Mesenchymal stem cell (in vitro differentiated cells and primary cell): ENCODE data around the gene DLGAP3.

Experiments used
- DNase-seq: peaks from one replicate; pipeline ENCODE4 v3.0.0-alpha.2; 2013
- H2AFZ ChIP-seq: one replicate; pipeline ENCODE4 v1.6.1; 2013; ENCODE audit warnings: low read depth, mild to moderate bottlenecking, control low read depth, inconsistent platforms, low read length, moderate library complexity
- H2AK5ac ChIP-seq: 2 replicates; pipeline ENCODE4 v1.6.1; 2013; ENCODE audit warnings: low read length, moderate library complexity, mild to moderate bottlenecking, inconsistent platforms; ENCODE audit not compliant: severe bottlenecking
- H2BK120ac ChIP-seq: one replicate; pipeline ENCODE4 v1.6.1; 2013; ENCODE audit warnings: low read depth, mild to moderate bottlenecking, inconsistent platforms, low read length, moderate library complexity
- H2BK12ac ChIP-seq, 2 experiments: one replicate each; pipeline ENCODE4 v1.6.1; 2013; ENCODE audit warnings: inconsistent platforms in 2 of 2, low read length in 2 of 2, mild to moderate bottlenecking in 2 of 2, moderate library complexity in 2 of 2, control low read depth in 1 of 2
- H2BK15ac ChIP-seq: one replicate; pipeline ENCODE4 v1.6.1; 2013; ENCODE audit warnings: mild to moderate bottlenecking, low read depth, inconsistent platforms; ENCODE audit not compliant: poor library complexity, severe bottlenecking
- H2BK5ac ChIP-seq: 2 replicates; pipeline ENCODE4 v1.6.1; 2013; ENCODE audit warnings: low read depth, mild to moderate bottlenecking, low read length, control low read depth, inconsistent platforms; ENCODE audit not compliant: poor library complexity, severe bottlenecking
- H3K14ac ChIP-seq, 2 experiments: one replicate each; pipeline ENCODE4 v1.6.1; 2013; ENCODE audit warnings: inconsistent platforms in 2 of 2, low read length in 2 of 2, control low read depth in 1 of 2, mild to moderate bottlenecking in 1 of 2, moderate library complexity in 1 of 2
- H3K18ac ChIP-seq, 2 experiments: one replicate each; pipeline ENCODE4 v1.6.1; 2013; ENCODE audit warnings: inconsistent platforms in 2 of 2, low read length in 2 of 2, control low read depth in 1 of 2, low read depth in 1 of 2, mild to moderate bottlenecking in 1 of 2
- H3K23ac ChIP-seq, 2 experiments: one replicate each; pipeline ENCODE4 v1.6.1; 2013; ENCODE audit warnings: inconsistent platforms in 2 of 2, low read length in 2 of 2, mild to moderate bottlenecking in 2 of 2, moderate library complexity in 2 of 2, control low read depth in 1 of 2
- H3K27ac ChIP-seq: 2 replicates; pipeline ENCODE4 v1.5.1; 2013; ENCODE audit warnings: mild to moderate bottlenecking, moderate library complexity, low read length, control low read depth, inconsistent platforms; ENCODE audit not compliant: poor library complexity, severe bottlenecking
- H3K27me3 ChIP-seq, 2 experiments: 2 replicates each; pipeline versions ENCODE4 v1.6.1 to v1.7.0; 2013; ENCODE audit warnings: low read length in 2 of 2, mild to moderate bottlenecking in 2 of 2, moderate library complexity in 2 of 2, control low read depth in 1 of 2, inconsistent platforms in 1 of 2; ENCODE audit not compliant: control insufficient read depth in 1 of 2, insufficient read depth in 1 of 2
- H3K36me3 ChIP-seq, 2 experiments: 2 replicates each; pipeline versions ENCODE4 v1.6.1 to v1.7.0; 2013; ENCODE audit warnings: low read length in 2 of 2, control low read depth in 1 of 2, inconsistent platforms in 1 of 2, low read depth in 1 of 2, mild to moderate bottlenecking in 1 of 2; ENCODE audit not compliant: insufficient read depth in 2 of 2, control insufficient read depth in 1 of 2
- H3K4ac ChIP-seq, 2 experiments: one replicate each; pipeline ENCODE4 v1.6.1; 2013; ENCODE audit warnings: inconsistent platforms in 2 of 2, low read length in 2 of 2, mild to moderate bottlenecking in 2 of 2, moderate library complexity in 2 of 2, control low read depth in 1 of 2, low read depth in 1 of 2
- H3K4me1 ChIP-seq: 2 replicates; pipeline ENCODE4 v1.6.1; 2013; ENCODE audit warnings: low read depth, low read length, control low read depth; ENCODE audit not compliant: control insufficient read depth, insufficient read depth
- H3K4me2 ChIP-seq: 2 replicates; pipeline ENCODE4 v1.6.1; 2013; ENCODE audit warnings: low read length, mild to moderate bottlenecking, inconsistent platforms; ENCODE audit not compliant: poor library complexity, severe bottlenecking
- H3K4me3 ChIP-seq, 2 experiments: 2 replicates each; pipeline versions ENCODE4 v1.5.1 to v1.7.0; 2013; ENCODE audit warnings: low read length in 2 of 2, mild to moderate bottlenecking in 2 of 2, control low read depth in 1 of 2, low read depth in 1 of 2; ENCODE audit not compliant: insufficient read depth in 1 of 2
- H3K79me1 ChIP-seq: replicated peaks from 2 replicates; pipeline ENCODE4 v1.6.1; 2013; ENCODE audit warnings: mild to moderate bottlenecking, control low read depth, low read length, inconsistent platforms; ENCODE audit not compliant: poor library complexity, severe bottlenecking
- H3K9ac ChIP-seq: 2 replicates; pipeline ENCODE4 v1.7.0; 2013; ENCODE audit warnings: mild to moderate bottlenecking, low read length, moderate library complexity
- H3K9me3 ChIP-seq: 2 replicates; pipeline ENCODE4 v1.7.0; 2013; ENCODE audit warnings: mild to moderate bottlenecking, low read length; ENCODE audit not compliant: control insufficient read depth
- H4K8ac ChIP-seq: one replicate; pipeline ENCODE4 v1.6.1; 2013; ENCODE audit warnings: inconsistent platforms, mild to moderate bottlenecking, low read length, moderate library complexity
- H4K91ac ChIP-seq: one replicate; pipeline ENCODE4 v1.6.1; 2013; ENCODE audit warnings: mild to moderate bottlenecking, low read length, inconsistent platforms
- WGBS: methylation state at CpG from one replicate; pipeline ENCODE4 v1.1.7; 2013; ENCODE audit warnings: mixed read lengths; 5-methylcytosine and 5-hydroxymethylcytosine counted together

Gene DLGAP3

GRCh38 chr1:34874296-34874952 lies 55.0 kb downstream of the DLGAP3 start:
- Histone ChIP-seq H3K36me3 (no peaks in the 10 kb centered on the region), H3K9ac (no peak overlapping the region), H2BK15ac (no peak overlapping the region), H3K27me3 (peaks cover 60 to 77% of the 10 kb centered on the region in 2 experiments), H3K9me3 (peaks cover 4% of the 10 kb centered on the region), H3K4me2 (no peak overlapping the region), H3K27ac (no peak overlapping the region), H2BK12ac (no peak overlapping the region), H4K8ac (no peak overlapping the region), H2BK120ac (no peak overlapping the region), H3K4me1 (peaks cover 2% of the 10 kb centered on the region), H2AK5ac (no peak overlapping the region), H3K23ac (no peak overlapping the region), H3K4ac (no peak overlapping the region), H2AFZ (no peak overlapping the region), H3K79me1 (no peaks in the 10 kb centered on the region), H3K18ac (no peak overlapping the region), H4K91ac (no peak overlapping the region), H3K4me3 (no peak overlapping the region), H3K14ac (no peak overlapping the region), H2BK5ac (no peak overlapping the region)
- DNase-seq = no peak
- 79% methylated on average over 2 of the region's 4 CpGs for WGBS

GRCh38 chr1:34872133-34872503 lies 57.3 kb downstream of the DLGAP3 start:
- H3K18ac ChIP-seq = no peak overlapping the region

GRCh38 chr1:34871443-34872132 lies 57.9 kb downstream of the DLGAP3 start:
- Histone ChIP-seq H3K23ac (no peak overlapping the region), H3K9ac (no peak overlapping the region), H3K14ac (no peak overlapping the region), H4K91ac (no peak overlapping the region), H3K27ac (no peak overlapping the region), H3K79me1 (no peaks in the 10 kb centered on the region), H2BK15ac (no peak overlapping the region), H2BK5ac (no peak overlapping the region), H3K36me3 (no peaks in the 10 kb centered on the region), H3K4me1 (peaks cover 2% of the 10 kb centered on the region), H3K4ac (no peak overlapping the region), H3K4me2 (no peak overlapping the region), H2BK12ac (no peak overlapping the region), H4K8ac (no peak overlapping the region), H2AFZ (no peak overlapping the region), H3K4me3 (no peak overlapping the region), H2BK120ac (no peak overlapping the region), H3K9me3 (peaks cover 4% of the 10 kb centered on the region), H3K18ac (no peak overlapping the region), H2AK5ac (no peak overlapping the region), H3K27me3 (peaks cover 66 to 87% of the 10 kb centered on the region in 2 experiments)
- DNase-seq = no peak
- 88% methylated on average over 17 of the region's 17 CpGs for WGBS

More at GRCh38 chr1:34872133-34872503, 57.3 kb downstream of the DLGAP3 start:
- Histone ChIP-seq H2BK120ac (no peak overlapping the region), H2BK12ac (no peak overlapping the region), H4K8ac (no peak overlapping the region), H3K4me1 (no peaks in the 10 kb centered on the region), H2BK5ac (no peak overlapping the region), H3K9ac (no peak overlapping the region), H3K4me3 (no peak overlapping the region), H4K91ac (no peak overlapping the region), H2AFZ (no peak overlapping the region), H3K23ac (no peak overlapping the region), H3K27me3 (peaks cover 66 to 87% of the 10 kb centered on the region in 2 experiments), H3K79me1 (no peaks in the 10 kb centered on the region), H3K9me3 (peaks cover 4% of the 10 kb centered on the region), H2BK15ac (no peak overlapping the region), H2AK5ac (no peak overlapping the region), H3K27ac (no peak overlapping the region), H3K36me3 (no peaks in the 10 kb centered on the region), H3K14ac (no peak overlapping the region), H3K4me2 (no peak overlapping the region), H3K4ac (no peak overlapping the region)
- no peak for DNase-seq
- 84% methylated on average over 4 of the region's 4 CpGs for WGBS

GRCh38 chr1:34870395-34870794 lies 59.1 kb downstream of the DLGAP3 start:
- no peak overlapping the region for H2BK5ac ChIP-seq
- H2BK15ac ChIP-seq = no peak overlapping the region
- H3K4me1 ChIP-seq = peaks cover 12% of the 10 kb centered on the region
- no peak for DNase-seq
- no peak overlapping the region for H3K4ac ChIP-seq
- peaks cover 4% of the 10 kb centered on the region for H3K9me3 ChIP-seq
- no peak overlapping the region for H3K4me2 ChIP-seq
- 65% methylated on average over 2 of the region's 2 CpGs for WGBS
- no peak overlapping the region for H4K8ac ChIP-seq
- no peaks in the 10 kb centered on the region for H3K36me3 ChIP-seq
- H3K9ac ChIP-seq = no peak overlapping the region
- H2AFZ ChIP-seq = no peak overlapping the region
- H3K4me3 ChIP-seq = no peak overlapping the region
- no peak overlapping the region for H4K91ac ChIP-seq
- H2BK120ac ChIP-seq = no peak overlapping the region
- no peak overlapping the region for H3K27ac ChIP-seq
- no peaks in the 10 kb centered on the region for H3K79me1 ChIP-seq
- no peak overlapping the region for H3K18ac ChIP-seq
- peaks cover 60 to 75% of the 10 kb centered on the region in 2 experiments for H3K27me3 ChIP-seq
- H2AK5ac ChIP-seq = no peak overlapping the region
- H2BK12ac ChIP-seq = no peak overlapping the region
- no peak overlapping the region for H3K23ac ChIP-seq
- H3K14ac ChIP-seq = no peak overlapping the region
